ENCODE data around the gene TRPC4.

- TF ChIP-seq CTCF (conservative IDR thresholded peaks at IDR 0.05; ENCODE audit: low read length) (no peak), EZH2phosphoT487 (IDR thresholded peaks at IDR 0.05; ENCODE audit: borderline replicate concordance, low read depth, low read length) (no peak)
Measured at GRCh38 chr13:37636701-37637100, 232.9 kb downstream of the TRPC4 start.

Measured in OCI-LY7 (cell line).